ENCODE data around the gene DYNC2LI1.

GRCh38 chr2:43822839-43823238, 49.0 kb downstream of the DYNC2LI1 start:
- no peak for TF ChIP-seq RARB (CRISPR knock-in tag; IDR thresholded peaks at IDR 0.05)
- TF ChIP-seq ISL1 (CRISPR knock-in tag; IDR thresholded peaks at IDR 0.05), result no peak
- TF ChIP-seq CSDC2 (CRISPR knock-in tag; IDR thresholded peaks at IDR 0.05), result no peak
- no peak for TF ChIP-seq ZNF70 (CRISPR knock-in tag; IDR thresholded peaks at IDR 0.05)
- no peak for TF ChIP-seq PPARA (CRISPR knock-in tag; IDR thresholded peaks at IDR 0.05; ENCODE audit: borderline replicate concordance)
- TF ChIP-seq ZFP30 (CRISPR knock-in tag; IDR thresholded peaks at IDR 0.05), result no peak
- no peak for TF ChIP-seq TOX (CRISPR knock-in tag; IDR thresholded peaks at IDR 0.05; ENCODE audit: borderline replicate concordance)
- no peak for TF ChIP-seq PATZ1 (CRISPR knock-in tag; IDR thresholded peaks at IDR 0.05; ENCODE audit: borderline replicate concordance)
